Liver (tissue), 9 donors: ENCODE results near the gene EDNRA. TPM values are rescaled to one million over a fixed set of nuclear protein-coding genes. Genes with fewer than 3 reads are reported as not detected.

Experiments
- DNase-seq: peaks from one replicate; pipeline ENCODE4 v3.0.0-alpha.2; 2017; ENCODE audit warnings: low spot score
- H3K27ac ChIP-seq, 2 donors: one replicate each; pipeline ENCODE4 v1.7.0; 2013; ENCODE audit warnings: inconsistent platforms in 2 of 2, low read length in 2 of 2, control low read depth in 1 of 2, low read depth in 1 of 2, mild to moderate bottlenecking in 1 of 2
- H3K27me3 ChIP-seq, 4 donors: one replicate each; pipeline versions ENCODE4 v1.6.1 to v1.7.0; 2013; ENCODE audit warnings: low read length in 3 of 4, inconsistent platforms in 1 of 4, mild to moderate bottlenecking in 1 of 4, moderate library complexity in 1 of 4; ENCODE audit not compliant: control insufficient read depth in 4 of 4, insufficient read depth in 4 of 4
- H3K36me3 ChIP-seq, 4 donors: one replicate each; pipeline versions ENCODE4 v1.6.1 to v1.7.0; 2013; ENCODE audit warnings: low read length in 3 of 4, mild to moderate bottlenecking in 3 of 4, low read depth in 1 of 4, moderate library complexity in 1 of 4; ENCODE audit not compliant: control insufficient read depth in 4 of 4, insufficient read depth in 3 of 4
- H3K4me1 ChIP-seq, 4 donors: one replicate each; pipeline versions ENCODE4 v1.6.1 to v1.7.0; 2013; ENCODE audit warnings: low read length in 3 of 4, mild to moderate bottlenecking in 3 of 4, moderate library complexity in 1 of 4; ENCODE audit not compliant: control insufficient read depth in 4 of 4, insufficient read depth in 4 of 4
- H3K4me3 ChIP-seq, 3 donors: one replicate each; pipeline versions ENCODE4 v1.6.1 to v1.7.0; 2013; ENCODE audit warnings: low read length in 3 of 3, control low read depth in 1 of 3, low read depth in 1 of 3, mild to moderate bottlenecking in 1 of 3
- H3K9ac ChIP-seq, 2 donors: one replicate each; pipeline ENCODE4 v1.7.0; 2013; ENCODE audit warnings: low read length in 2 of 2, mild to moderate bottlenecking in 2 of 2, moderate library complexity in 2 of 2, control low read depth in 1 of 2, low read depth in 1 of 2
- H3K9me3 ChIP-seq, 4 donors: one replicate each; pipeline versions ENCODE4 v1.6.1 to v1.7.0; 2013; ENCODE audit warnings: low read length in 3 of 4; ENCODE audit not compliant: control insufficient read depth in 4 of 4
- EGR1 ChIP-seq, 2 donors: IDR thresholded peaks; 2 replicates each; pipeline ENCODE4 v1.6.1; 2016 to 2018; ENCODE audit warnings: antibody characterized with exemption in 2 of 2, low read depth in 2 of 2
- FOXA1 ChIP-seq: IDR thresholded peaks from 2 replicates; pipeline ENCODE4 v1.6.1; 2016; ENCODE audit warnings: antibody characterized with exemption
- FOXA2 ChIP-seq: IDR thresholded peaks from 2 replicates; pipeline ENCODE4 v1.6.1; 2016; ENCODE audit warnings: antibody characterized with exemption
- GABPA ChIP-seq, 2 donors: IDR thresholded peaks in 1 of 2; conservative IDR thresholded peaks in 1 of 2; 2 replicates each; pipeline ENCODE4 v1.6.1; 2016; ENCODE audit warnings: antibody characterized with exemption in 2 of 2, mild to moderate bottlenecking in 1 of 2, moderate library complexity in 1 of 2
- HNF4A ChIP-seq, 2 donors: conservative IDR thresholded peaks; 2 replicates each; pipeline ENCODE4 v1.6.1; 2016; ENCODE audit warnings: antibody characterized with exemption in 2 of 2, mild to moderate bottlenecking in 2 of 2
- HNF4G ChIP-seq: IDR thresholded peaks from 2 replicates; pipeline ENCODE4 v1.6.1; 2016; ENCODE audit warnings: antibody characterized with exemption
- JUND ChIP-seq, 2 donors: IDR thresholded peaks; 2 replicates each; pipeline ENCODE4 v1.6.1; 2016; ENCODE audit warnings: antibody characterized with exemption in 2 of 2
- NR2F2 ChIP-seq: IDR thresholded peaks from 2 replicates; pipeline ENCODE4 v1.6.1; 2016; ENCODE audit warnings: antibody characterized with exemption
- RAD21 ChIP-seq, 2 donors: IDR thresholded peaks; 2 replicates each; pipeline ENCODE4 v1.6.1; 2016; ENCODE audit warnings: antibody characterized with exemption in 2 of 2, mild to moderate bottlenecking in 2 of 2
- RXRA ChIP-seq, 2 donors: IDR thresholded peaks; 2 replicates each; pipeline ENCODE4 v1.6.1; 2017 to 2018; ENCODE audit warnings: antibody characterized with exemption in 2 of 2, mild to moderate bottlenecking in 1 of 2
- SP1 ChIP-seq: IDR thresholded peaks from 2 replicates; pipeline ENCODE4 v1.6.1; 2018; ENCODE audit warnings: antibody characterized with exemption, mild to moderate bottlenecking
- TAF1 ChIP-seq: conservative IDR thresholded peaks from 2 replicates; pipeline ENCODE4 v1.6.1; 2016; ENCODE audit warnings: antibody characterized with exemption, mild to moderate bottlenecking
- YY1 ChIP-seq: IDR thresholded peaks from 2 replicates; pipeline ENCODE4 v1.6.1; 2016; ENCODE audit warnings: antibody characterized with exemption, mild to moderate bottlenecking
- WGBS: extraction: QIAGEN DNeasy Blood & Tissue Kit; methylation state at CpG from one replicate; pipeline ENCODE4 v1.1.7; 2013; 5-methylcytosine and 5-hydroxymethylcytosine counted together
- polyA plus RNA-seq, 2 donors: library from polyadenylated mRNA; stranded (reverse) in 1 of 2; unstranded in 1 of 2; fragments of 200-250 nt in 1 of 2; fragments of >200 nt in 1 of 2; fragmentation: Nextera tagmentation in 1 of 2; extraction: Ambion mirVana in 1 of 2; gene quantifications; one replicate each; pipeline versions ENCODE4 v1.2.1 to v1.2.3, GENCODE V29; 2013 to 2015
- total RNA-seq, 2 donors: library from RNA; depleted of rRNA; stranded (reverse); fragments of >200 nt; gene quantifications; one replicate each; pipeline ENCODE4 v1.2.3, GENCODE V29; 2014
- TF ChIP-seq, protein P1 (sequence below): IDR thresholded peaks from 2 replicates; pipeline ENCODE4 v1.6.1; 2016; ENCODE audit warnings: antibody characterized with exemption, mild to moderate bottlenecking
- TF ChIP-seq, protein P2 (sequence below): IDR thresholded peaks from 2 replicates; pipeline ENCODE4 v1.6.1; 2016; ENCODE audit warnings: antibody characterized with exemption
- TF ChIP-seq, protein P3 (sequence below): IDR thresholded peaks from 2 replicates; pipeline ENCODE4 v1.6.1; 2016; ENCODE audit warnings: antibody characterized with exemption
- TF ChIP-seq, protein P4 (sequence below): fragments of 150-350 bp; IDR thresholded peaks from 2 replicates; pipeline ENCODE4 v1.5.1; 2017; ENCODE audit warnings: improper control_type of control experiment, low read depth, low read length; ENCODE audit not compliant: missing input control
- TF ChIP-seq, protein P5 (sequence below): IDR thresholded peaks from 2 replicates; pipeline ENCODE4 v1.6.1; 2016; ENCODE audit warnings: antibody characterized with exemption
- donor health status: healthy.
- donor health status: healthy.
- donor health status: healthy.
- donor health status: healthy.
- donor health status: healthy.

The EDNRA gene
- total and polyA plus RNA-seq, 4 donors, result 0.71 to 6.0 (median 1.1) TPM

DNA sequence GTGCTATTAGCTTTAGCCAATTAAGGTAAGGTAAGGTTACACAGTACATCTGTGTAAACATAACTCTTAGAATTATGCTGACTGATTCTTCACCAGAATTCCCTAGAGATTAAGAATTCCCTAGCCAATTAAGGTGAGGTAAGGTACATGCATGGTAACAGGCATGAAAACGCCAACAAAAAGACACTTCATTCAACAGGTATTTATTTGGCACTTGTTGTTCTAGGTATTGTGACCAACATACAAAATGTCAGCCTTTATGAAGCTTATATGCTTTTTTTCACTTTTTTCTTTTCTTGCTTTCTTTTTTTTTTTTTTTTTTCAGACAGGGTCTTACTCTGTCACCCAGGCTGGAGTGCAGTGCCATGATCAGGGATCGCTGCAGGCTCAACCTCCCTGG is 47.2 kb downstream of the EDNRA start (continued):
- TF ChIP-seq, protein P1, sequence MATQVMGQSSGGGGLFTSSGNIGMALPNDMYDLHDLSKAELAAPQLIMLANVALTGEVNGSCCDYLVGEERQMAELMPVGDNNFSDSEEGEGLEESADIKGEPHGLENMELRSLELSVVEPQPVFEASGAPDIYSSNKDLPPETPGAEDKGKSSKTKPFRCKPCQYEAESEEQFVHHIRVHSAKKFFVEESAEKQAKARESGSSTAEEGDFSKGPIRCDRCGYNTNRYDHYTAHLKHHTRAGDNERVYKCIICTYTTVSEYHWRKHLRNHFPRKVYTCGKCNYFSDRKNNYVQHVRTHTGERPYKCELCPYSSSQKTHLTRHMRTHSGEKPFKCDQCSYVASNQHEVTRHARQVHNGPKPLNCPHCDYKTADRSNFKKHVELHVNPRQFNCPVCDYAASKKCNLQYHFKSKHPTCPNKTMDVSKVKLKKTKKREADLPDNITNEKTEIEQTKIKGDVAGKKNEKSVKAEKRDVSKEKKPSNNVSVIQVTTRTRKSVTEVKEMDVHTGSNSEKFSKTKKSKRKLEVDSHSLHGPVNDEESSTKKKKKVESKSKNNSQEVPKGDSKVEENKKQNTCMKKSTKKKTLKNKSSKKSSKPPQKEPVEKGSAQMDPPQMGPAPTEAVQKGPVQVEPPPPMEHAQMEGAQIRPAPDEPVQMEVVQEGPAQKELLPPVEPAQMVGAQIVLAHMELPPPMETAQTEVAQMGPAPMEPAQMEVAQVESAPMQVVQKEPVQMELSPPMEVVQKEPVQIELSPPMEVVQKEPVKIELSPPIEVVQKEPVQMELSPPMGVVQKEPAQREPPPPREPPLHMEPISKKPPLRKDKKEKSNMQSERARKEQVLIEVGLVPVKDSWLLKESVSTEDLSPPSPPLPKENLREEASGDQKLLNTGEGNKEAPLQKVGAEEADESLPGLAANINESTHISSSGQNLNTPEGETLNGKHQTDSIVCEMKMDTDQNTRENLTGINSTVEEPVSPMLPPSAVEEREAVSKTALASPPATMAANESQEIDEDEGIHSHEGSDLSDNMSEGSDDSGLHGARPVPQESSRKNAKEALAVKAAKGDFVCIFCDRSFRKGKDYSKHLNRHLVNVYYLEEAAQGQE, result no peak

DNA sequence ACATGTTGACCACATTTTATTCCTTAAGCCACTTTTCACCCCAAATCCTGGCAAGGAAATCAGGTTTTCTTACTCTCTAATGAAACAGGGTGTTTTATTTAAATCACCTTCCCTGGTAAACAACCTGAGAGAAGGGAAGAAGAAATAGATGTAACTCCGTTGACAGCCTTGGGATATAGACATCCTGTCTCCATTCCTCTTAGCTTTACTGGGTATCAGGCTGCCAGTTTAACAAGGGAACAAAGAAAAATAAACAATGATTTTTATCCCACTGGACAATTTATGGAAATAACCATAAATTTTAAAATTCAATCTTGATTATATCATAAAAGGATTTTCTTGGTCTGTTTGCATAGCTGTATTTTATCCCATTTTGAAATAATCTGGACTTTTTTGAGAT is 49.2 kb downstream of the EDNRA start:
- Histone ChIP-seq H3K4me1 (no peaks in the 10 kb centered on the region), H3K9me3 (no peaks in the 10 kb centered on the region), H3K4me3 (no peak overlapping the region), H3K36me3 (no peaks in the 10 kb centered on the region), H3K9ac (no peak overlapping the region), H3K27ac (no peak overlapping the region), H3K27me3 (peaks cover 0 to 8% (median 0%) of the 10 kb centered on the region in 4 donors)
- DNase-seq, result no peak
- WGBS, result 69% methylated on average over 1 of the region's 1 CpG
- TF ChIP-seq TAF1 (no peak), EGR1 (IDR thresholded peaks at IDR 0.05; ENCODE audit: low read depth in 2 of 2) (no peak), FOXA1 (no peak), RXRA (IDR thresholded peaks at IDR 0.05) (no peak), GABPA (IDR thresholded peaks at IDR 0.05 in 1 of 2, conservative IDR thresholded peaks at IDR 0.05 in 1 of 2) (no peak), FOXA2 (no peak), JUND (IDR thresholded peaks at IDR 0.05) (no peak), YY1 (no peak), RAD21 (IDR thresholded peaks at IDR 0.05) (no peak), NR2F2 (no peak), SP1 (no peak), HNF4A (conservative IDR thresholded peaks at IDR 0.05) (no peak), HNF4G (no peak)
- TF ChIP-seq, protein P2, sequence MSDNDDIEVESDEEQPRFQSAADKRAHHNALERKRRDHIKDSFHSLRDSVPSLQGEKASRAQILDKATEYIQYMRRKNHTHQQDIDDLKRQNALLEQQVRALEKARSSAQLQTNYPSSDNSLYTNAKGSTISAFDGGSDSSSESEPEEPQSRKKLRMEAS, result no peak
- TF ChIP-seq, protein P3, sequence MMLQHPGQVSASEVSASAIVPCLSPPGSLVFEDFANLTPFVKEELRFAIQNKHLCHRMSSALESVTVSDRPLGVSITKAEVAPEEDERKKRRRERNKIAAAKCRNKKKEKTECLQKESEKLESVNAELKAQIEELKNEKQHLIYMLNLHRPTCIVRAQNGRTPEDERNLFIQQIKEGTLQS, result no peak
- TF ChIP-seq, protein P4, sequence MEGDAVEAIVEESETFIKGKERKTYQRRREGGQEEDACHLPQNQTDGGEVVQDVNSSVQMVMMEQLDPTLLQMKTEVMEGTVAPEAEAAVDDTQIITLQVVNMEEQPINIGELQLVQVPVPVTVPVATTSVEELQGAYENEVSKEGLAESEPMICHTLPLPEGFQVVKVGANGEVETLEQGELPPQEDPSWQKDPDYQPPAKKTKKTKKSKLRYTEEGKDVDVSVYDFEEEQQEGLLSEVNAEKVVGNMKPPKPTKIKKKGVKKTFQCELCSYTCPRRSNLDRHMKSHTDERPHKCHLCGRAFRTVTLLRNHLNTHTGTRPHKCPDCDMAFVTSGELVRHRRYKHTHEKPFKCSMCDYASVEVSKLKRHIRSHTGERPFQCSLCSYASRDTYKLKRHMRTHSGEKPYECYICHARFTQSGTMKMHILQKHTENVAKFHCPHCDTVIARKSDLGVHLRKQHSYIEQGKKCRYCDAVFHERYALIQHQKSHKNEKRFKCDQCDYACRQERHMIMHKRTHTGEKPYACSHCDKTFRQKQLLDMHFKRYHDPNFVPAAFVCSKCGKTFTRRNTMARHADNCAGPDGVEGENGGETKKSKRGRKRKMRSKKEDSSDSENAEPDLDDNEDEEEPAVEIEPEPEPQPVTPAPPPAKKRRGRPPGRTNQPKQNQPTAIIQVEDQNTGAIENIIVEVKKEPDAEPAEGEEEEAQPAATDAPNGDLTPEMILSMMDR, result no peak
- TF ChIP-seq, protein P5, sequence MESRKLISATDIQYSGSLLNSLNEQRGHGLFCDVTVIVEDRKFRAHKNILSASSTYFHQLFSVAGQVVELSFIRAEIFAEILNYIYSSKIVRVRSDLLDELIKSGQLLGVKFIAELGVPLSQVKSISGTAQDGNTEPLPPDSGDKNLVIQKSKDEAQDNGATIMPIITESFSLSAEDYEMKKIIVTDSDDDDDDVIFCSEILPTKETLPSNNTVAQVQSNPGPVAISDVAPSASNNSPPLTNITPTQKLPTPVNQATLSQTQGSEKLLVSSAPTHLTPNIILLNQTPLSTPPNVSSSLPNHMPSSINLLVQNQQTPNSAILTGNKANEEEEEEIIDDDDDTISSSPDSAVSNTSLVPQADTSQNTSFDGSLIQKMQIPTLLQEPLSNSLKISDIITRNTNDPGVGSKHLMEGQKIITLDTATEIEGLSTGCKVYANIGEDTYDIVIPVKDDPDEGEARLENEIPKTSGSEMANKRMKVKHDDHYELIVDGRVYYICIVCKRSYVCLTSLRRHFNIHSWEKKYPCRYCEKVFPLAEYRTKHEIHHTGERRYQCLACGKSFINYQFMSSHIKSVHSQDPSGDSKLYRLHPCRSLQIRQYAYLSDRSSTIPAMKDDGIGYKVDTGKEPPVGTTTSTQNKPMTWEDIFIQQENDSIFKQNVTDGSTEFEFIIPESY, result no peak
- TF ChIP-seq, protein P1, result no peak
